GM19468 (cell line): ENCODE results near the gene MAP2K4.

Experiments used
- ATAC-seq: cut with Tn5 transposase; IDR thresholded peaks from one replicate; pipeline ENCODE4 v1.9.1; 2021; ENCODE audit warnings: mild to moderate bottlenecking, moderate library complexity, moderate number of reproducible peaks; ENCODE audit not compliant: unreplicated experiment; ENCODE audit errors: extremely low read depth

The MAP2K4 gene

DNA sequence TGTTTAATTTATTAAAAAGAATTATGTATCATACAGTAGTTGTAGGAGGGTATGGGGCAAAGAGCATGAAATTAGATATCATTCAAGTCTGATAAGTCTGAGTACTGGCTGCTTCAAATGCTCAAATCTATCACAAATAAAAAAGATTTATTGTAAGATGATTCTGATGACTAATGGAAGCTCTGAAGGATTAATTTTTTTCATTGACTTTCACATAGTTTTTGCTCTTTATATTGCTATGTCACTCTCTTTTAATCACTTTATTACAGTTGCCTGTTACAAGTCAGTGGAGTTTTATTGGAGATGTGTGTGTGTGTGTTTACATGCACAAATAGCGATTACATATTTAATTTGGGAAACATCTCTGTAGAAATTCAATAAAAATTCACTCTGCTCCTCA, 15.0 kb downstream of the MAP2K4 start:
- no peak for ATAC-seq

DNA sequence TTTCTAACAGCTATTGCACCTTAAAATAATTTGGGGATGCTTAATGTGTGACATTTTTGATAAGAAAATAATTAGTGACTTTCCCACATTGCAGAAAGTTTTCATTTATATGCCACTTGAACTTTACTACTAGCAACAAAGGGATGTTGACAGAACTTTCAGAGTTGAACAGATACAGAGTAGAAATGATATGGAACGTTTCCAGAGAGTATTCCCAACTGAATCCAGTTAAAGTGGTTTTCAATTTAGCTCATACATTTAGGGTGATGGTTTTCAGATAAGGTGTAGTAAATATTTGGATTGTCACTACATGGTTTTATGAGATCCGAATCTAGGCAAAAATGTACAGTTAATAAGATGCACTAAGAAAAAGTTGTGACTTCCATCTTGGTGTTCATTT, 17.3 kb downstream of the MAP2K4 start:
- ATAC-seq = no peak

DNA sequence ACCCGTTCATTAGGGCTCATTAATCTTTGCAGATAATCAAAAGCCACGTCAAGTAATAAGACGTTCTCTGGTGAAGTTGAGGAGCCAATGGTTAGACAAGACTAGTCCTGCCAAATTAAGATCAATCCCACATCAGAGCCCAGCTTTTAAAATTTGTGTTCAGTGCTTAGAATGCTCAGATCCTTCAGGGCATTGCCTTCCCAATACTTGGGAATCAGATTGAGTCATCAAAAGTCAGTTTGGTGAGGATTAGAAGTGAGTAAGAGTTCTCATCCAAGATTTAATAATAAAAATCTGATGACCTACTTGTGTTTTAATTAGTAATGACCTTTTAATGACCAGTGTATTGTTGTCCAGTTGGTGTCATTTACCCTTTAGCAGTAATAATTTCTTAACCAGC, 19.8 kb downstream of the MAP2K4 start:
- no peak for ATAC-seq

DNA sequence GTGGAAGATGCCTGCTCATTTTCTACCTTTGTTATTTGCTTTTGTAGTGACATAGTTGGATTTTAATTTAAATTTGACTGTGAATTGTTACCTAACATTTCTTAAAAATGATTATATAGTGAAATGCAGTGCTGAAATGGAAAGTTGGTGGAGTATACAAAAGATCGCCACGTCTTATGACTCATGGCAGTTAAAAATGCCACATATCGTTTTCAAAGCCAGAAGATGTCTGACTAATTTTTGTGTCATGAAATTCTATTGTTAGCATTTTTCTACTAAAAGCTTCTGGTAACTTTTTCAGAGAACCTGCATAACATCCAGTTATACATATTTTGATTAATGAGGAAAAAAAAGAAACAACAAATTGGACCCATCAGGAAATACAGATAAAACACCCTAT, 20.6 kb downstream of the MAP2K4 start:
- no peak for ATAC-seq

DNA sequence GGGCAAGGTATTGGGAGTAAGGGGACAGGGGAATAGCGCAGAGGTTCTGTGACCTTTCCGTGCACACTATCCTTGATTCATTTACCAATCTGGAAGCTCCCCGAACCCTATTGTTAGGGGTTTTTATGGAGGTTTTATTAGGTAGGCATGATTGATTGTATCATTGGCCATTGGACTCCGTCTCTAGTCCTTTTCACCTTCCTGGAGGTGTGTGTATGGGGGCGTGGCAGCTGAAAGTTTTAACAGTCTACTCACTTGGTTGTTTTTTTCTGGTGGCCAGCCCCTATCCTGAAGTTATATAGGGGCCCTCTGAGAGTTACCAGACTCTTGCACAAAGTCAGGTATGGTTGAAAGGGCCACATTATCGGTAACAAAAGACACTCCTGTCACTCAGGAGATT, 23.0 kb downstream of the MAP2K4 start:
- no peak for ATAC-seq

DNA sequence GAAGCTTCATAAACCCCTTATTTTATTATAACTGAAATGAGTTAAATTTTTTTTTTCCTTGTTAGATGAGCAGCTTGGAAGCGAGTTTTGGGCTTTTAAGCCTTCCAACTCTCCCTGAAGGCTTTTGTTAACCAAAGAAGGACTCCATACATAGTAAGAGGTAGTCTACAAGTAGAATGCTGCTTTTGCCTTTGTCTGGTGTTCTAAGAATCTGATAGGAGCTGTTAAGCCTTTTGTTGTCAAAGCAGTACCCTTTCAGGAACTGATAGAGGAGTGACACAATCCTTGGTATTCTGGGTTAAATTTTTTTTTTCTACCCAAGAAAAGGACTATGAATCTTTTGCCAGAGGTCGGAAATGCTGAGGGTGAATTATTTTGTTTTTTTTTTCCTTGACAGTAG, 26.1 kb downstream of the MAP2K4 start:
- ATAC-seq = no peak

DNA sequence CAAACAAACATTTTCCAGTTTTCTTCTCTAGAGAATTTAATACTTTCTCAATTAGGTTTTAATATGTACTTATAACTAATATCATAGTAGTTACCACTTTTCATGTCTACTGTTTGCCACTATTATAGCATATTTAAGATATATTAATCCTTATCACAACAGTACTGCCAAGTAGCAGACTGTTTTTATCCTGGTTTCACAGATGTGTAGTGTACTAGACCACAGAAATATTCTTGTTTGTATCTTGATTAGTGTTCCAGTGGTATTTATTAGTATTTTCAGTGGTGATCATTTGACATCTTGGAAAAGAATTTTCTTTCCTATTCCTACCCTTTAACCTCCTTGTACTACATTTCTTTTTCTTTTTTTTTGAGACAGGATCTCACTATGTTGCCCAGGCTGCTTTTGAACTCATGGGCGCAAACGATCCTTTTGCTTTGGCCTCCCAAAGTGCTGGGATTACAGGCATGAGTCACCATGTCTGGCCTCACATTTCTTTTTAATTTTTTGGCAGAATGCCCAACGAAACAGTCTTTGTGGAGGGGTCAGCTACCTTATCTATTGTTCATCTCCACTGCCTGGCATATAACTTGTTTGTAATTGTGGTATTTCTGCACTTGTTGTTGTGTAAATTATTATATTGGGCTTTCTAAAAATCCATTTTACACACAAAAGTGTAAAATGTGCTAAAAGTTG, 27.2 kb downstream of the MAP2K4 start:
- ATAC-seq = no peak

DNA sequence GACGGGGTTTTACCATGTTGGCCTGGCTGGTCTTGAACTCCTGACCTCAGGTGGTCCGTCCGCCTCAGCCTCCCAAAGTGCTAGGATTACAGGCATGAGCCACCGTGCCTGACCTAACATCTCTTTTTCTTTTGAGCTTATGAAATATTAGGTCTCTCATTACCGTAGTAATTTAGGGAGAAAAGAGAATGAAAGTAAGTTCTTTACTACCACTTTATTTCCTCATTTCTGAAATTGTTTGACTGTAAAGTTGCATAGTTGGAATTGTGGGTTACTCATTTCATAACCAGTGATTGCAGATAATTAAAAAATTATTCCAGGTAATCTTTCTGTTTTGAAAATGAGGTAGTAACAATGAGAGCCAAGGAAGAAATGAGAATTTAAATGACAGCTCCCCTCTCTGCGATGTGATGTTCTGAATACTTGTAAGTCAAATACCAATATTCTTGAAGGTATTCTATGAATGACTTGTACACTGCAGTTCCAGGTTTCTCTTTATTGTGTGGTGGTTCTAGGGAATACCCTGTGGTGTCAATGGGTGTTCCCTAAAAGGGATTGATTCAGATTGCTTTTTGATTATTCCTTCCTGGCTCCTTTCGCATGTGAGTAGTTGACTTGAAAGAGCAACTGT, 28.3 kb downstream of the MAP2K4 start:
- no peak for ATAC-seq

DNA sequence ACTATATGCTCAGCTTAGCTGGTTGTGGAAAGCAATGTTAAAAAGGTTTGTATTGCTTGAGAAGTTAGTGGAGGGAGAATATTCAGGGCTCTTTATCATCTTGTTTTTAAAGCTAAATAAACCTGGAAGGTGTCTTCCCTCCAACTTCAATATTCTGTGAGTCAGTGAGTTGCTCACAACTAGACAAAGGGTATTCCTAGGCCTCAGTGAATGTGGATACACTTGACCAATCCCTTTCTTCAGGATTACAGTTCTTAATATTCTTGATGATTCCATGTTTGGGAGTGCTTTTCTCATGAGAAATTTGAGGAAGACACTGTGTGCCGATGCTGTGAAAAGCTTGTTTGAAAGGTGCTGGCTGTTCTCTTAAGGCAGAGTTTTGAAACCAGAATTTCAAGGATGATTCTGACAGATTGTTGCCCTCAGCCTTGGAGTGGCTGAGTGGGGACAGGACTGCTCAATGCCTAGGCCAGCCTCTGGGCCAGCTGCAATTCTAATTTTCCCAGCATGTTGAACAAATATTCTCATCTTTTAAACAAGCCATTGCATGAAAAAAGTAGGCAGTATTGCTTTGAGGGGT, 30.1 kb downstream of the MAP2K4 start:
- ATAC-seq = no peak

DNA sequence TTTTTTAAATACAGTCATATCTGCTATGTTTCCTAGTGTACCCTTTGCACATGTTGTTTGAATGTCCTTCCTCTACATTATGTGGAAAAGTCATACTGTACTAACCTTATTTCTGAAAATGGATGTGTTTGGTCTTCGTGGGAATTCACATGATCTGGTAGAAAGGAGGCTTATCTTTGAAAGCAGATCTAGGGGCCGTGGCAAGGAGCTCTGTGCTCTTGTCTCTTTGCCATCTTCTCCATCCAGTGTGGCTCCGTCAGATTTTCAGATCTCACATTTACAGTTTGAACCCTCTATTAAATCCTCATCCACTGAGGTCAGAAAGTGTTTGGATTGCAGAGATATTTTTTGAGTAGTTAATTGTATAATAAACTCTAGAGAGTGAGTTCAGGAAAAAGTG, 32.9 kb downstream of the MAP2K4 start:
- ATAC-seq = no peak

DNA sequence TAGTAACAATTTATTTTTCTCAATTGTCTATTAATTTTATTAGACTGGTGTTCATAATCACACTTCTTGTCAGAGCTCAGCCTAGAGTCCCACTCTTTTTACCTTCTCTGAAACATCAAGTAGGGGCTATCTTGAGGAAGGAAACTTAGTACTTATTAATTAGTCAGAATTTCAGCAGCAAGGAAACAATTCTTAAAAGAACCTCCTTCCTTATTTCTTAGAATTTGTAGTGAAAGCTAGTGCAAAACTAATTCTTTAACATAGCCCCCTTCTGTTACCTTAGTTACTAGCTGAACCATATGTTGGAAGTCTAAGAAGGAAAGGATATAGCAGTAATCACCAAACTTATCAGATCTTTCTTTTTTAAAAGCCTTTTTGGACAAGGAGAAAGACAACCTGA, 35.2 kb downstream of the MAP2K4 start:
- no peak for ATAC-seq

DNA sequence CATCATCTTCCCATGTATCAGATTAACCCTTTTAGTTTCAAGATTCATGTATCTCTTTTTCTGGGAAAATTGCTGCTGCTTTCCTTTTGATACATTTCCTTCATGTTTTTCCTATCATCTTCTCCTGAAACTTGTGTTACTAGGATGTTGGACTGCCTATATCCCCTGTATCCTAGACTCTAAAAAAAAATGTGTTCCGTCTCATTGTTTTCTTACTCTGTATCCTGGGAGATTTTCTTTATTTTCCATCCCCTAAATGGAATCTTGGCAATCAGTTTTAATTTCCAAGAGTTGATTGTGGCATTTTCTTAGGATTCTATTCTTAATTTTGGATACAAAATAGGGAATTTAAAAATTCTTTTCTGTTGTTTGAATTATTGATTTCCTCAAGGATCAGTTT, 36.8 kb downstream of the MAP2K4 start:
- ATAC-seq = no peak

DNA sequence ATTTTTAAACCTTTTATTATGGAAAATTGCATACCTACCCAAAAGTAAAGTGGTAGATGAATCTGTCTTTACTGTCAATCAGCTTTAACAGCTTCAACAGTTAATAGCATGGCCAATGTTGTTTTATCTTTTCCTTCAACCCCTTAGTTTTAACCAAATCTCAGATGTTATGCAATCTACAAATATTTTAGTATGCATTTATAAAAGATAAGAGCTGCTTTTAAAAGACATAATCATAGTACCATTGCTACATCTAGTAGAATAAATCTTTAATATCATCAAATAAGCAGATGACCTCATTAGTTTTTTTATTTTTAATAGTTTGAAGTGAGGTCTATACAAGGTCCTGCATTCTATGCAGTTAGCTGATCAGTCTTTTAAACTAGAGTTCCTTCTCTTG, 37.9 kb downstream of the MAP2K4 start:
- no peak for ATAC-seq

DNA sequence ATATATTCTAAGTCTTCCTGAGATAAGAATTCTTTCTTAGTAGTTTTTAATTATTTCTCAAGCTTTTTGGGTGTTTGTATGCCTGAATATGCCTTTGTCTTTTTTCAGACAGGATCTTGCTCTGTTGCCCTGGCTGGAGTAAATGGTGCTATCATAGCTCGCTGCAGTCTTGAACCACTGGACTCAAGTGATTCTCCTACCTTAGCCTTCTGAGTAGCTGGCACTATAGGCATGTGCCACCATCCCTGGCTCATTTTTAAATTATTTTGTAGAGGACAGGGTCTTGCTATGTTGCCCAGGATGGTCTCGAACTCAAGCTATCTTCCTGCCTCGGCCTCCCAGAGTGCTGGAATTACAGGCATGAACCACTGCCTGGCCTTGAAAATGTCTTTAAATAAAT, 41.6 kb downstream of the MAP2K4 start:
- no peak for ATAC-seq

DNA sequence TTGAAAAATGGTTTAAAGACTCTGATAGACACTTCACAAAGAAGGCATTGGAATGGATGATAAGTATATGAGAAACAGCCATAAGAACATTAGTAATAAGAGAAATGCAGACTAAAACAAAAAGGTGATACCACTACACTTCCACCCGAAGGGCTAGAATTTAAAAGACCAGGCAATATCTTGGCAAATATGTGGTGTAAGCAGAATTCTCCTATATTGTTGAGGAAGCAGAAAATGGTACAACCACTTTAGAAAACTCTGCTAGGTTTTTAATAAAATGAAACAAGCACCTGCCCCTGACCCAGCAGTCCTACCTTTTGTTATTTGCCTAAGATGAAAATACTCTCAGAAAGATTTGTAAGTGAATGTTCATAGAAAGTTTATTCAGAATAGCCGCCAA, 43.7 kb downstream of the MAP2K4 start:
- no peak for ATAC-seq

DNA sequence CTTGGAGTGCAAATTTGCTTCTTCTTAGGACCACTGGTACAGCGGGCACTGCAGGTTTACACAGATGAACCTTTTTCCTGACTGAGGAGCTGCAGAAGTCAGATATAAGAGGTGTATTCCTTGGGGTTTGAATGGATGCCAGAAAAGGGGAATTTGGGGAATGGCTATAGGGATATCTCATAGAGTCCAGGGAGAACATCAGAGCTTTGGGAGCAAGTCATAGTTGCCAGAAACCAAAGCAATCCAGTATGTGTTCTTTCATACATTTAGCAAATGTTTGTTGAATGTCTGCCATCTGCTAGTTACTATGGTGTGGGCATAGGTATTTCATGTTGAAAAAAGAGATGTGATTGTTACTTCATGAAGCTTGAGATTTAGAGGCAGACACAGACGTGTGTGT, 46.8 kb downstream of the MAP2K4 start:
- ATAC-seq = no peak

DNA sequence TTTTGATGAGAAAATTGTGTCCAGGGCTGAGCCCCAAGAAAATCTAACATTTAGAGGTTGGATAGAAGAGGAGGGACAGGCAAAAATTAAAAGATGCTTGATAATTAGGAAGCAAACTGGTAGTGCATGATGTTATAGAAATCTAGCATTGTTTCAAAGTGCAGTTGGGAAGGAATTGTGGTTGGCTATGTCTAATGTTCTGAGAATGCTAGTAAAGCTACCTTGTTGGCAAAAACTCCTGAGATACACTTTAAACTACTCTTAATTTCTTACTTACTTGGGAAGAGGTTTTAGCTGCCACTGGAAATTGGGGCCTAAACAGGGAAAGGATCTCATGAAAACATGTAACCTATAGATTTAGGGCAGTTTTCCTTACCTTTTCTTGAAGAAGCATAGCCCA, 48.3 kb downstream of the MAP2K4 start:
- ATAC-seq = no peak

DNA sequence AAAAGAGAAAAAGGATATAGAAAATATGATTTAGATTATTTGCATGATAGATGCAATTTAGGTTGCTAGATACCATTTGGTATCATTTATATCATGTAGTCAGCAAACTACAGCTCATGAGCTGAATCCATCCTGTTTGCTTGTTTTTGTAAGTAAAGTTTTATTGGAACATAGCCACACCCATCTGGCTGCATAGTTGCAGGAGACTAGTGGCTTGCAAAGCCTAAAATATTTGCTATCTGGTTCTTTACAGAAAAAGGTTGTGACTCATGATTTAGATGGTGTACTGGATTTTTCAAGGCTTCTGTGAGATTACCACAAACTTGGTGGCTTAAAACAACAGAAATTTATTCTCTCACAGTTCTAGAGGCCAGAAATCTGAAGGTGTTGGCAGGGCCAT, 49.9 kb downstream of the MAP2K4 start:
- ATAC-seq = no peak

DNA sequence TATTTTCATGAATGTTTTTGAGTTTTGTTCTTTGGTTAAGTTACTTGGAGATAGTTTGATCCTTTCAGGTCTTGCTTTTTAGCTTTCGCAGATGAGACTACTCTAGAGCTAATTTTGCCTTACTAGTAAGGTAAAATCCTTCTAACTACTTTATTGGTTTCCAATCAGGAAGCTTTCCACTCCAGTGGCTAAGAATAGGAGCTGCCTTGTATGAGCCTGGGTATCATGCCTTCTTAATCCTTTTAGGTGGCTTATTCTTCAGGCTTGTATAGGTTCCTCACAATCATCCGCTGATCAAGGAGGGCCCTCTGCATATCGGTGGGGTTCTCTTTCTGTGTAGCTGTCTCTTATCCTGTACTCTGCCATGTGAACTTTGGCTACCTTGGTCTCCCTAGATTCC, 53.7 kb downstream of the MAP2K4 start:
- ATAC-seq = no peak

DNA sequence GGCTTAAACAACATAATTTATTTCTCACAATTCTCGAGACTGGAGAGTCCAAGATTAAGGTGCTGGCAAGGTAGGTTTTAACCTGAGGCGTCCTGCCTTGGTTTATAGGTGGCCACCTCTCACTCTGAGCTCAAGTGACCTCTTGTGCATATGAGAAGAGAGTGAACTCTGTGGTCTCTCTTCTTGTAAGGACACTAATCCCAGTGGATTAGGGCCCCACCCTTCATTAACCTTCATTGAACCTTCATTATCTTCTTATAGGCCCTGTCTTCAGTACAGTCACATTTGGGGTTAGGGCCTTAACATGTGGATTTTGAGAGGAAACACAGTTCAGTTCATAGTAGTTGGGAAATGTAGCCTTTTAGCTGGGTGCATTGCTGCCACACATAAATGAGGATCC, 57.1 kb downstream of the MAP2K4 start:
- no peak for ATAC-seq

DNA sequence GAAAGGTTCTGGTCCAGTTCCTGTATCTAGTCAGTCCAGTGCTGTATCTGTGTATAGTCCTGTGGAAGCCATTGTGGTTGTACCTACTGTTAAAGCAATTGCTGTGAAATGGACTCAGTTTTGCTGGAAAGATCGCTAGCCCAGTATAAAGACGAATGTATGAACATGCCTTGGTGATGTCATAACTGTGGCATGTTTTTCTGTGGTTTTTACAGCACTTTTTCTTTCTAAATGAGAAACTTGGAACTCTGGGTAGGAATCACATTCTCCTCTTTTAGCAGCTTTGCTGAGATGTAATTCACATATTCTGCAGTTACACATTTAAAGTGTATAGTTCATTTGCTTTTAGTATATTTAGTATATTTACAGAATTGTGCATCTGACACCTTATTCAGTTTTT, 58.1 kb downstream of the MAP2K4 start:
- ATAC-seq = no peak

DNA sequence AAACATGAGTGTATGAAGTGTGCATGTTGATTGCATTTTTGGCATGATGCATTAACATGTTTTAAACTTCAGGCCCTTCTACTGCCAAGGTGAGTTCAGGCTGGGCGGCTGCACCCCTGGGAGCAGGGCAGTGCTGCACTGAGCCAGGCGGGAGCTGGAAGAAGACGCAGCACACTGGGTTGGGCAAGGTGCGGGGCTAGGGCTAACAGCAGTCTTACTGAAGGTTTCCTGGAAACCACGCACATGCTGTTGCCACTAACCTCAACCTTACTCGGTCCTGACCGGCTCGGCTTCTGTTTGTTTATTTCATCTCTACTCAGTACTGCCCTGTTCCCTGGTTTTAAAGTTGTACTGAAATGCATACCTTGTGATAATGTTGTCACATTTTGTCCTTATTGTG, 61.0 kb downstream of the MAP2K4 start:
- ATAC-seq = no peak
